ENCODE data around the gene TIMM10B.

DNA sequence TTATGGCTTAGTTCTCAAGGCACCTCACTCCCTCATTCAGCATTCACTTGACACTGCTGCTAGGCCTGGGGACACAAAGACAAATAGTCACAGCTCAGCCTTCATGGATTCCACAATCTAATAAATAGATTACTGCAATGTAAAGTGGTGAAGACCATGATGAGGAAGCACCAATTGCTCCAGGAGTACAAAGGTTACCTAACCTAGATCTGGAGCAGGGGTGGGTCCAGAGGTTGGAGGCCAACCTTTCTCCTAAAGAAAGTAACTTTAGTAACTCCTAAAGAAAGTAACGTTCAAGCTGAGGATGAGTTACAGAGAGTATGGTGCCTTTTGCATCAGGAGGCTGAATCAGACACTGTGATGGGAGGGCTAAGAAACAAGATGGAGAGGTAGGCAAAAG lies 11.7 kb upstream of the TIMM10B start:
- TF ChIP-seq, protein P1, sequence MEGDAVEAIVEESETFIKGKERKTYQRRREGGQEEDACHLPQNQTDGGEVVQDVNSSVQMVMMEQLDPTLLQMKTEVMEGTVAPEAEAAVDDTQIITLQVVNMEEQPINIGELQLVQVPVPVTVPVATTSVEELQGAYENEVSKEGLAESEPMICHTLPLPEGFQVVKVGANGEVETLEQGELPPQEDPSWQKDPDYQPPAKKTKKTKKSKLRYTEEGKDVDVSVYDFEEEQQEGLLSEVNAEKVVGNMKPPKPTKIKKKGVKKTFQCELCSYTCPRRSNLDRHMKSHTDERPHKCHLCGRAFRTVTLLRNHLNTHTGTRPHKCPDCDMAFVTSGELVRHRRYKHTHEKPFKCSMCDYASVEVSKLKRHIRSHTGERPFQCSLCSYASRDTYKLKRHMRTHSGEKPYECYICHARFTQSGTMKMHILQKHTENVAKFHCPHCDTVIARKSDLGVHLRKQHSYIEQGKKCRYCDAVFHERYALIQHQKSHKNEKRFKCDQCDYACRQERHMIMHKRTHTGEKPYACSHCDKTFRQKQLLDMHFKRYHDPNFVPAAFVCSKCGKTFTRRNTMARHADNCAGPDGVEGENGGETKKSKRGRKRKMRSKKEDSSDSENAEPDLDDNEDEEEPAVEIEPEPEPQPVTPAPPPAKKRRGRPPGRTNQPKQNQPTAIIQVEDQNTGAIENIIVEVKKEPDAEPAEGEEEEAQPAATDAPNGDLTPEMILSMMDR (IDR thresholded peaks at IDR 0.05; ENCODE audit: insufficient read depth, low read length) = no peak
- TF ChIP-seq, protein P2, sequence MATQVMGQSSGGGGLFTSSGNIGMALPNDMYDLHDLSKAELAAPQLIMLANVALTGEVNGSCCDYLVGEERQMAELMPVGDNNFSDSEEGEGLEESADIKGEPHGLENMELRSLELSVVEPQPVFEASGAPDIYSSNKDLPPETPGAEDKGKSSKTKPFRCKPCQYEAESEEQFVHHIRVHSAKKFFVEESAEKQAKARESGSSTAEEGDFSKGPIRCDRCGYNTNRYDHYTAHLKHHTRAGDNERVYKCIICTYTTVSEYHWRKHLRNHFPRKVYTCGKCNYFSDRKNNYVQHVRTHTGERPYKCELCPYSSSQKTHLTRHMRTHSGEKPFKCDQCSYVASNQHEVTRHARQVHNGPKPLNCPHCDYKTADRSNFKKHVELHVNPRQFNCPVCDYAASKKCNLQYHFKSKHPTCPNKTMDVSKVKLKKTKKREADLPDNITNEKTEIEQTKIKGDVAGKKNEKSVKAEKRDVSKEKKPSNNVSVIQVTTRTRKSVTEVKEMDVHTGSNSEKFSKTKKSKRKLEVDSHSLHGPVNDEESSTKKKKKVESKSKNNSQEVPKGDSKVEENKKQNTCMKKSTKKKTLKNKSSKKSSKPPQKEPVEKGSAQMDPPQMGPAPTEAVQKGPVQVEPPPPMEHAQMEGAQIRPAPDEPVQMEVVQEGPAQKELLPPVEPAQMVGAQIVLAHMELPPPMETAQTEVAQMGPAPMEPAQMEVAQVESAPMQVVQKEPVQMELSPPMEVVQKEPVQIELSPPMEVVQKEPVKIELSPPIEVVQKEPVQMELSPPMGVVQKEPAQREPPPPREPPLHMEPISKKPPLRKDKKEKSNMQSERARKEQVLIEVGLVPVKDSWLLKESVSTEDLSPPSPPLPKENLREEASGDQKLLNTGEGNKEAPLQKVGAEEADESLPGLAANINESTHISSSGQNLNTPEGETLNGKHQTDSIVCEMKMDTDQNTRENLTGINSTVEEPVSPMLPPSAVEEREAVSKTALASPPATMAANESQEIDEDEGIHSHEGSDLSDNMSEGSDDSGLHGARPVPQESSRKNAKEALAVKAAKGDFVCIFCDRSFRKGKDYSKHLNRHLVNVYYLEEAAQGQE (IDR thresholded peaks at IDR 0.05; ENCODE audit: insufficient replicate concordance, low read depth) = no peak
- no peak for TF ChIP-seq POLR2AphosphoS5 (IDR thresholded peaks at IDR 0.05; ENCODE audit: low read depth)
- TF ChIP-seq GABPA (IDR thresholded peaks at IDR 0.05; ENCODE audit: low read depth) = no peak
